Stimulated activated CD8-positive, alpha-beta memory T cell treated with anti-CD3 and anti-CD28 coated beads, Interleukin-4, amount 100 ng/mL, for 1 hour (primary cell): Measurements from ENCODE around the gene EXOC1L.

Experiments
- DNase-seq, 2 donors: peaks; one replicate each; pipeline ENCODE4 v3.0.0-alpha.2; 2020; ENCODE audit warnings: low read depth in 2 of 2, low spot score in 1 of 2

Gene EXOC1L

GRCh38 chr4:55819634-55820033 is at the start of gene EXOC1L:
Gene EXOC1L (plus strand): TSS chr4:55819790. CDS start chr4:55820027, 237 bp downstream.
- DNase-seq = no peak

- DNase-seq = no peak
These were observed 48.9 kb upstream of the EXOC1L start for GRCh38 chr4:55770662-55771061.

GRCh38 chr4:55781341-55781740 is 38.2 kb upstream of the EXOC1L start:
- DNase-seq = no peak

GRCh38 chr4:55781812-55782211 is 37.8 kb upstream of the EXOC1L start:
- DNase-seq = no peak

- no peak for DNase-seq
These were observed 36.0 kb upstream of the EXOC1L start for GRCh38 chr4:55783584-55783983.

GRCh38 chr4:55784747-55785146 is 34.8 kb upstream of the EXOC1L start:
- no peak for DNase-seq

GRCh38 chr4:55791666-55792065 is 27.9 kb upstream of the EXOC1L start:
- no peak for DNase-seq

- no peak for DNase-seq
These were observed 26.1 kb upstream of the EXOC1L start for GRCh38 chr4:55793479-55793878.

- DNase-seq = no peak
These were observed 25.5 kb upstream of the EXOC1L start for GRCh38 chr4:55794053-55794452.

GRCh38 chr4:55795341-55795740 is 24.2 kb upstream of the EXOC1L start:
- DNase-seq = no peak

- DNase-seq = no peak
These were observed 18.1 kb upstream of the EXOC1L start for GRCh38 chr4:55801498-55801897.

GRCh38 chr4:55807556-55807955 is 12.0 kb upstream of the EXOC1L start:
- no peak for DNase-seq

- DNase-seq = no peak
These were observed 11.4 kb upstream of the EXOC1L start for GRCh38 chr4:55808186-55808585.

GRCh38 chr4:55808632-55809031 is 11.0 kb upstream of the EXOC1L start:
- no peak for DNase-seq

- DNase-seq = no peak
These were observed 1.9 kb upstream of the EXOC1L start for GRCh38 chr4:55817691-55818090.

- DNase-seq = no peak
These were observed 689 bp downstream of the EXOC1L start for GRCh38 chr4:55820279-55820678.

- DNase-seq = no peak
These were observed 2.7 kb downstream of the EXOC1L start for GRCh38 chr4:55822329-55822728.

- no peak for DNase-seq
These were observed 5.3 kb downstream of the EXOC1L start for GRCh38 chr4:55824865-55825264.

- DNase-seq = no peak
These were observed 7.4 kb downstream of the EXOC1L start for GRCh38 chr4:55826986-55827385.

- no peak for DNase-seq
These were observed 8.0 kb downstream of the EXOC1L start for GRCh38 chr4:55827582-55827981.

GRCh38 chr4:55830048-55830447 is 10.5 kb downstream of the EXOC1L start:
- no peak for DNase-seq

- DNase-seq = no peak
These were observed 11.1 kb downstream of the EXOC1L start for GRCh38 chr4:55830716-55831115.

- no peak for DNase-seq
These were observed 14.7 kb downstream of the EXOC1L start for GRCh38 chr4:55834086-55834795.
